Measurements from ENCODE around the gene SFXN5. TPM values are rescaled to one million over a fixed set of nuclear protein-coding genes. Genes with fewer than 3 reads are reported as not detected.

SFXN5 gene
- total RNA-seq, 1 donor from 2014 or later: 13.1 TPM

GRCh38 chr2:72896446-72896845, 175.1 kb downstream of the SFXN5 start:
- no peaks in the 10 kb centered on the region for H3K9me3 ChIP-seq
- no peak for DNase-seq
- no peak for TF ChIP-seq CTCF (IDR thresholded peaks at IDR 0.05)
- no peak for ATAC-seq
- H3K27ac ChIP-seq: no peak overlapping the region
- intact Hi-C loops (cut with DNase I): loop anchor here (10.0 kb wide), 1 partner anchor 268 kb away; no protein-coding TSS in a partner anchor
- H3K4me3 ChIP-seq: no peak overlapping the region
- peaks cover 9% of the 10 kb centered on the region for H3K4me1 ChIP-seq
- peaks cover 5% of the 10 kb centered on the region for H3K36me3 ChIP-seq
- peaks cover 15% of the 10 kb centered on the region for H3K27me3 ChIP-seq

GRCh38 chr2:72895759-72896281, 175.7 kb downstream of the SFXN5 start:
- TF ChIP-seq CTCF (IDR thresholded peaks at IDR 0.05): no peak
- no peak overlapping the region for H3K4me3 ChIP-seq
- intact Hi-C loops (cut with DNase I): loop anchor here (10.0 kb wide), 1 partner anchor 269 kb away; no protein-coding TSS in a partner anchor
- H3K27ac ChIP-seq: no peak overlapping the region
- H3K36me3 ChIP-seq: peaks cover 8% of the 10 kb centered on the region
- DNase-seq (no peak), ATAC-seq (peak; percentile 52)
- peaks cover 9% of the 10 kb centered on the region for H3K4me1 ChIP-seq
- no peaks in the 10 kb centered on the region for H3K9me3 ChIP-seq
- H3K27me3 ChIP-seq: peaks cover 15% of the 10 kb centered on the region

DNA sequence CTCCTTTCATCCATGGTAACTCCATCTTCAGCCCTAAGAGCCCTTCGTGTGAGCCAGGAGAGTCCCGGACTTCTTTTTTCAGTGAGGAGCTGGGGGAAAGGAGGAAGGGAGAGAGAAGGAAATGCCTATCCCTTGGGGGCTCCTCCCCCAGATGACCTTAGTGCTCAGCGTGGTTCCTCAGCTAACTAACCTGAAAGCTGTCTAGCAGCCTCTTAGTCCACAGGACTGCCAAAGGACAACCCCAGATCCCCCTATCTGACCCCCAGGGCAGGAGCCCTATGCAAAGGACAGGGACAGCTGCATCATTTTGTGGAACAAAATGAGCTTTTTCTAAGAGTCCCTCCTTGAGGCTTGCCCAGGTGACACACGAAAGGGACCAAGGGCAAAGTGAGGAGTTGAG, 176.4 kb downstream of the SFXN5 start:
- peaks cover 15% of the 10 kb centered on the region for H3K27me3 ChIP-seq
- no peak overlapping the region for H3K27ac ChIP-seq

GRCh38 chr2:72894514-72894913, 177.0 kb downstream of the SFXN5 start:
- Histone ChIP-seq H3K4me3 (no peak overlapping the region), H3K9me3 (no peaks in the 10 kb centered on the region), H3K27ac (no peak overlapping the region), H3K36me3 (peaks cover 8% of the 10 kb centered on the region), H3K4me1 (peaks cover 9% of the 10 kb centered on the region), H3K27me3 (peaks cover 15% of the 10 kb centered on the region)
- intact Hi-C loops (cut with DNase I): loop anchor here (10.0 kb wide), 1 partner anchor 270 kb away; no protein-coding TSS in a partner anchor
- DNase-seq: no peak
- TF ChIP-seq CTCF (IDR thresholded peaks at IDR 0.05): no peak
- ATAC-seq: no peak

More for the DNA sequence above, 176.4 kb downstream of the SFXN5 start:
- DNase-seq: no peak
- Histone ChIP-seq H3K36me3 (peaks cover 8% of the 10 kb centered on the region), H3K4me1 (peaks cover 9% of the 10 kb centered on the region), H3K4me3 (no peak overlapping the region), H3K9me3 (no peaks in the 10 kb centered on the region)
- no peak for ATAC-seq
- intact Hi-C loops (cut with DNase I): loop anchor here (10.0 kb wide), 1 partner anchor 270 kb away; no protein-coding TSS in a partner anchor
- TF ChIP-seq CTCF (IDR thresholded peaks at IDR 0.05): no peak

DNA sequence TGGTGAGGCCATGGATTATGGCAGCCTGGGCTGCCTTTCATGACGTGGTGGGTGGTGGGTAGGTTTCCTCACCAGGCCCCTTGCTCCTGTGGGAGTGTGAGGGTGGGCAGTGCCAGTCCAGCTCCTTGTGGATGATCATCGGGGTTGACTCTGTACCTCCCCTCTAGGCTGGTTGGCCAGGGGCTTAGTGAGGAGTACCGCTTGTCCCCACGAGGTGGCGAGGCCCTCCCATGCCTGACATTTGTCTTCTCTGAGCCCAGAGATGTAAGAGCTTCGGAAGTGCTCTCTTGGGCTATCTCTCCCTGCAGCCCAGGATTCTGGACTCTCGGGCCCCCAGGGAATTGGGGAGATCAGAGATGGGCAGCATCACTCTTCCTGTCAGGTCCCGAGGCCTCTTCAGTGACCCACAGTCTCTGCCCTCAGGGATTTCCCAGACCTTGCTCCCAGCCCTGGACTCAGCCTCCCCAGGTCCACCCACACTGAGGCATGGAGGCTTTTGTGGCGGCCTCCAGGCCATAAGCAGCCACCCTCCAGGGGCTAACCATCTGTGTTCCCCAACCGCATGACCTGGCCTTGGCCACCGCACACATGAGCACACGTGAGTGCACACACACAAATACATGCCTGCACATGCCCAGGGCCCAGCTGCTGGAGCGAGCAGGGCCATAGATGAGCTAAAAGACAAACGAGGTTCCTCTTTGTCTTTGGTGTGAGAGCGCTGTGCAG, 177.8 kb downstream of the SFXN5 start:
- H3K36me3 ChIP-seq: peaks cover 8% of the 10 kb centered on the region
- ATAC-seq (peak; percentile 46), DNase-seq (no peak)
- H3K4me1 ChIP-seq: peaks cover 9% of the 10 kb centered on the region
- peak; percentile 52 for TF ChIP-seq CTCF (IDR thresholded peaks at IDR 0.05)
- H3K27me3 ChIP-seq: peaks cover 15% of the 10 kb centered on the region
- no peak overlapping the region for H3K4me3 ChIP-seq
- H3K9me3 ChIP-seq: no peaks in the 10 kb centered on the region
- H3K27ac ChIP-seq: no peak overlapping the region
- intact Hi-C loops (cut with DNase I): loop anchor here (10.0 kb wide), 1 partner anchor 271 kb away; no protein-coding TSS in a partner anchor
